NT2/D1 (cell line): Measurements from ENCODE around the gene ATP6V0C.
"Not testable (repeated sequence)": the region's sequence is repeated elsewhere in the genome, so short reads cannot be mapped to it uniquely, and the experiment has no call there.

Source experiments
- DNase-seq: peaks from one replicate; pipeline ENCODE4 v3.0.0-alpha.2; 2011; ENCODE audit warnings: low read depth, low spot score
- H3K27me3 ChIP-seq: 2 replicates; pipeline ENCODE4 v1.6.0; 2011; ENCODE audit warnings: mild to moderate bottlenecking; ENCODE audit not compliant: insufficient read length, insufficient read depth
- H3K36me3 ChIP-seq: 2 replicates; pipeline ENCODE4 v1.6.1; 2011; ENCODE audit warnings: mild to moderate bottlenecking, low read length, mixed read lengths; ENCODE audit not compliant: insufficient read depth, insufficient read length
- H3K4me1 ChIP-seq: 2 replicates; pipeline ENCODE4 v1.5.1; 2011; ENCODE audit not compliant: insufficient read depth, insufficient read length
- H3K4me3 ChIP-seq: 2 replicates; pipeline ENCODE4 v1.5.1; 2011; ENCODE audit warnings: low read depth; ENCODE audit not compliant: insufficient read length
- H3K9ac ChIP-seq: 2 replicates; pipeline ENCODE4 v1.6.0; 2011; ENCODE audit warnings: low read depth; ENCODE audit not compliant: insufficient read length
- H3K9me3 ChIP-seq: 2 replicates; pipeline ENCODE4 v1.5.1; 2011; ENCODE audit warnings: mild to moderate bottlenecking, low read length; ENCODE audit not compliant: insufficient read depth
- SUZ12 ChIP-seq: IDR thresholded peaks from 2 replicates; pipeline ENCODE4 v1.6.1; 2011; ENCODE audit not compliant: insufficient read length, insufficient read depth; ENCODE audit errors: extremely low read depth
- YY1 ChIP-seq: IDR thresholded peaks from 2 replicates; pipeline ENCODE4 v1.6.1; 2011; ENCODE audit not compliant: insufficient read length, insufficient read depth
- ZNF274 ChIP-seq: IDR thresholded peaks from 2 replicates; pipeline ENCODE4 v1.6.1; 2011; ENCODE audit warnings: mild to moderate bottlenecking, low read depth, low read length

The ATP6V0C gene

GRCh38 chr16:2529961-2530628 lies 16.3 kb downstream of the ATP6V0C start:
- H3K36me3 ChIP-seq: peaks cover 54% of the 10 kb centered on the region
- no peak for DNase-seq
- H3K27me3 ChIP-seq: no peaks in the 10 kb centered on the region
- TF ChIP-seq SUZ12 (no peak), YY1 (no peak), ZNF274 (no peak)
- H3K9ac ChIP-seq: no peak overlapping the region
- H3K4me3 ChIP-seq: no peak overlapping the region
- peaks cover 13% of the 10 kb centered on the region for H3K4me1 ChIP-seq
- H3K9me3 ChIP-seq: no peaks in the 10 kb centered on the region

- Histone ChIP-seq H3K27me3 (no peaks in the 10 kb centered on the region), H3K4me1 (peaks cover 16% of the 10 kb centered on the region), H3K36me3 (peaks cover 52% of the 10 kb centered on the region), H3K4me3 (no peak overlapping the region), H3K9ac (peak overlapping the region; percentile 84), H3K9me3 (no peaks in the 10 kb centered on the region)
- DNase-seq: no peak
- TF ChIP-seq ZNF274 (no peak), SUZ12 (no peak), YY1 (no peak)
These were observed 17.0 kb downstream of the ATP6V0C start for GRCh38 chr16:2530629-2531318.

GRCh38 chr16:2531371-2531695 lies 17.6 kb downstream of the ATP6V0C start, which contains the start of gene CEMP1:
Gene CEMP1, minus strand, starts transcription at chr16:2531408. Its CDS starts 335 bp downstream, at chr16:2531073.
- TF ChIP-seq SUZ12 (no peak), YY1 (no peak), ZNF274 (no peak)
- Histone ChIP-seq H3K27me3 (no peaks in the 10 kb centered on the region), H3K4me3 (peak within 1 kb of the TSS; percentile 63), H3K9me3 (no peaks in the 10 kb centered on the region), H3K9ac (peak within 1 kb of the TSS; percentile 85), H3K4me1 (peaks cover 21% of the 10 kb centered on the region), H3K36me3 (peaks cover 46% of the 10 kb centered on the region)
- no peak for DNase-seq

GRCh38 chr16:2531696-2532493 lies 18.1 kb downstream of the ATP6V0C start:
- peak overlapping the region; percentile 85 for H3K9ac ChIP-seq
- TF ChIP-seq ZNF274: no peak
- no peak for TF ChIP-seq SUZ12
- no peak for TF ChIP-seq YY1
- DNase-seq: peak; percentile 94
- H3K4me1 ChIP-seq: peaks cover 23% of the 10 kb centered on the region
- H3K4me3 ChIP-seq: peak overlapping the region; percentile 63
- H3K27me3 ChIP-seq: no peaks in the 10 kb centered on the region
- peaks cover 41% of the 10 kb centered on the region for H3K36me3 ChIP-seq
- H3K9me3 ChIP-seq: no peaks in the 10 kb centered on the region

GRCh38 chr16:2532494-2533141 lies 18.9 kb downstream of the ATP6V0C start:
- Histone ChIP-seq H3K27me3 (no peaks in the 10 kb centered on the region), H3K9me3 (no peaks in the 10 kb centered on the region), H3K36me3 (peaks cover 34% of the 10 kb centered on the region), H3K9ac (peak overlapping the region; percentile 85), H3K4me3 (peak overlapping the region; percentile 63), H3K4me1 (peaks cover 23% of the 10 kb centered on the region)
- TF ChIP-seq ZNF274: no peak
- TF ChIP-seq YY1: no peak
- TF ChIP-seq SUZ12: no peak
- no peak for DNase-seq

- Histone ChIP-seq H3K9ac (peak overlapping the region; percentile 85), H3K4me1 (peaks cover 23% of the 10 kb centered on the region)
- H3K27me3 ChIP-seq: not testable (repeated sequence)
These were observed 19.5 kb downstream of the ATP6V0C start for GRCh38 chr16:2533142-2533755.

More at GRCh38 chr16:2533142-2533755, 19.5 kb downstream of the ATP6V0C start:
- H3K9me3 ChIP-seq, H3K4me3 ChIP-seq, DNase-seq: not testable (repeated sequence)
- H3K36me3 ChIP-seq: peaks cover 28% of the 10 kb centered on the region
